Smooth muscle cell of the brain vasculature (primary cell): ENCODE measurements around the gene TMOD1.

ENCODE experiments used
- DNase-seq: peaks from one replicate; pipeline ENCODE4 v3.0.0-alpha.2; 2012; ENCODE audit warnings: low read depth, low spot score

TMOD1 gene

GRCh38 chr9:97517331-97518089 is 16.0 kb downstream of the TMOD1 start:
- DNase-seq: no peak

- no peak for DNase-seq
These were observed 16.9 kb downstream of the TMOD1 start for GRCh38 chr9:97518166-97518908.

GRCh38 chr9:97518909-97519307 is 17.4 kb downstream of the TMOD1 start:
- no peak for DNase-seq

- no peak for DNase-seq
These were observed 18.0 kb downstream of the TMOD1 start for GRCh38 chr9:97519441-97519970.

- DNase-seq: no peak
These were observed 20.3 kb downstream of the TMOD1 start for GRCh38 chr9:97521576-97522333.

GRCh38 chr9:97524424-97524823 is 23.0 kb downstream of the TMOD1 start:
- DNase-seq: no peak

GRCh38 chr9:97525451-97525850 is 24.0 kb downstream of the TMOD1 start:
- DNase-seq: no peak

- no peak for DNase-seq
These were observed 25.6 kb downstream of the TMOD1 start for GRCh38 chr9:97526895-97527575.

GRCh38 chr9:97527626-97528528 is 26.4 kb downstream of the TMOD1 start:
- no peak for DNase-seq

GRCh38 chr9:97528529-97529230 is 27.2 kb downstream of the TMOD1 start:
- DNase-seq: no peak

- no peak for DNase-seq
These were observed 28.1 kb downstream of the TMOD1 start for GRCh38 chr9:97529363-97530076.

- DNase-seq: no peak
These were observed 30.5 kb downstream of the TMOD1 start for GRCh38 chr9:97531888-97532376.

- no peak for DNase-seq
These were observed 32.7 kb downstream of the TMOD1 start for GRCh38 chr9:97534185-97534584.

- no peak for DNase-seq
These were observed 33.6 kb downstream of the TMOD1 start for GRCh38 chr9:97534961-97535594.

- no peak for DNase-seq
These were observed 34.3 kb downstream of the TMOD1 start for GRCh38 chr9:97535771-97536170.

GRCh38 chr9:97536480-97536879 is 35.0 kb downstream of the TMOD1 start:
- DNase-seq: no peak

- no peak for DNase-seq
These were observed 42.1 kb downstream of the TMOD1 start for GRCh38 chr9:97543561-97543960.

- DNase-seq: no peak
These were observed 44.0 kb downstream of the TMOD1 start for GRCh38 chr9:97545486-97545885.
